IMR-90 (cell line): Measurements from ENCODE around the gene EBI3. TPM values are rescaled to one million over a fixed set of nuclear protein-coding genes. Genes with fewer than 3 reads are reported as not detected.

ENCODE experiments used
- ATAC-seq: fragments of 200-7000 bp; cut with Tn5 transposase; 2 replicates; pipeline ENCODE4 v1.9.1; 2020; ENCODE audit warnings: low read depth, mild to moderate bottlenecking, moderate library complexity
- BruUV-seq: library from RNA; stranded (reverse); fragments of 400-500 nt; replicated peaks from 2 replicates; lab custom pipeline; 2021; lab: Mats Ljungman, UMichigan
- CTCF ChIA-PET: fragments of 300-600 bp; formaldehyde crosslinking; extraction: SDS; loops from one replicate; lab custom pipeline; 2021; ENCODE audit warnings: antibody characterized with exemption; lab: Yijun Ruan, JAX
- POLR2A ChIA-PET: fragments of 300-600 bp; sonication (Branson Sonifier 250); formaldehyde crosslinking; loops from one replicate; lab custom pipeline; 2022; ENCODE audit warnings: antibody characterized with exemption; ENCODE audit not compliant: unreplicated experiment; lab: Charles Lee
- DNase-seq: peaks from one replicate; pipeline ENCODE4 v3.0.0; 2013
- H2AFZ ChIP-seq: replicated peaks from 2 replicates; pipeline ENCODE3; 2013; ENCODE audit warnings: low read length, mild to moderate bottlenecking; ENCODE audit not compliant: poor library complexity
- H2AK5ac ChIP-seq: 2 replicates; pipeline ENCODE4 v1.6.1; 2013; ENCODE audit warnings: low read depth, low read length, inconsistent platforms
- H2AK9ac ChIP-seq: replicated peaks from 2 replicates; pipeline ENCODE3; 2013; ENCODE audit warnings: mild to moderate bottlenecking, low read depth, low read length, moderate library complexity; ENCODE audit not compliant: poor library complexity
- H2BK120ac ChIP-seq: 2 replicates; pipeline ENCODE4 v1.6.1; 2013; ENCODE audit warnings: low read depth, low read length, inconsistent platforms
- H2BK15ac ChIP-seq: 3 replicates; pipeline ENCODE4 v1.6.1; 2013; ENCODE audit warnings: low read depth, low read length, inconsistent platforms
- H2BK20ac ChIP-seq: 2 replicates; pipeline ENCODE4 v1.6.1; 2013; ENCODE audit warnings: low read depth, mild to moderate bottlenecking, inconsistent platforms, low read length, moderate library complexity
- H2BK5ac ChIP-seq: 2 replicates; pipeline ENCODE4 v1.6.1; 2013; ENCODE audit warnings: mild to moderate bottlenecking, low read depth, low read length, inconsistent platforms; ENCODE audit not compliant: poor library complexity, severe bottlenecking
- H3K14ac ChIP-seq: replicated peaks from 2 replicates; pipeline ENCODE4 v1.6.1; 2013; ENCODE audit warnings: low read depth, low read length, inconsistent platforms
- H3K18ac ChIP-seq: 2 replicates; pipeline ENCODE4 v1.6.1; 2013; ENCODE audit warnings: low read depth, low read length, control low read depth
- H3K23ac ChIP-seq: 2 replicates; pipeline ENCODE4 v1.6.1; 2013; ENCODE audit warnings: low read depth, low read length, inconsistent platforms
- H3K27ac ChIP-seq: 2 replicates; pipeline ENCODE4 v1.5.1; 2013; ENCODE audit warnings: mild to moderate bottlenecking, control low read depth, low read length; ENCODE audit not compliant: insufficient read depth
- H3K27me3 ChIP-seq: 2 replicates; pipeline ENCODE4 v1.6.1; 2013; ENCODE audit warnings: low read length; ENCODE audit not compliant: control insufficient read depth, insufficient read depth
- H3K36me3 ChIP-seq: 2 replicates; pipeline ENCODE4 v1.6.1; 2013; ENCODE audit warnings: low read length, mixed read lengths; ENCODE audit not compliant: control insufficient read depth, insufficient read depth
- H3K4ac ChIP-seq: 2 replicates; pipeline ENCODE4 v1.6.1; 2013; ENCODE audit warnings: low read depth, low read length, inconsistent platforms
- H3K4me1 ChIP-seq: 2 replicates; pipeline ENCODE4 v1.6.1; 2013; ENCODE audit warnings: low read length, mixed read lengths; ENCODE audit not compliant: control insufficient read depth, insufficient read depth
- H3K4me2 ChIP-seq: 2 replicates; pipeline ENCODE4 v1.6.1; 2013; ENCODE audit warnings: low read depth, mild to moderate bottlenecking, control low read depth, low read length, moderate library complexity
- H3K4me3 ChIP-seq: 2 replicates; pipeline ENCODE4 v1.5.1; 2013; ENCODE audit warnings: low read depth, mild to moderate bottlenecking, control low read depth, low read length, moderate library complexity; ENCODE audit not compliant: insufficient read depth
- H3K56ac ChIP-seq: 2 replicates; pipeline ENCODE4 v1.6.1; 2013; ENCODE audit warnings: low read length, inconsistent platforms; ENCODE audit not compliant: insufficient read depth; ENCODE audit errors: extremely low read depth
- H3K79me1 ChIP-seq, 2 experiments: 2 replicates each; pipeline ENCODE4 v1.6.1; 2013; ENCODE audit warnings: low read length in 2 of 2, inconsistent platforms in 1 of 2, low read depth in 1 of 2
- H3K9ac ChIP-seq: 2 replicates; pipeline ENCODE4 v1.6.1; 2013; ENCODE audit warnings: low read depth, low read length, control low read depth
- H3K9me1 ChIP-seq: 2 replicates; pipeline ENCODE4 v1.6.1; 2013; ENCODE audit warnings: low read length, inconsistent platforms; ENCODE audit not compliant: insufficient read depth
- H3K9me3 ChIP-seq: 2 replicates; pipeline ENCODE4 v1.6.1; 2013; ENCODE audit warnings: low read length; ENCODE audit not compliant: control insufficient read depth, insufficient read depth
- H4K20me1 ChIP-seq: 2 replicates; pipeline ENCODE4 v1.6.1; 2013; ENCODE audit warnings: low read length, inconsistent platforms; ENCODE audit not compliant: insufficient read depth
- H4K5ac ChIP-seq: 2 replicates; pipeline ENCODE4 v1.6.1; 2013; ENCODE audit warnings: mild to moderate bottlenecking, low read depth, low read length, control low read depth
- H4K8ac ChIP-seq, 2 experiments: 2 replicates each; pipeline ENCODE4 v1.6.1; 2013; ENCODE audit warnings: low read depth in 2 of 2, low read length in 2 of 2, control low read depth in 1 of 2, inconsistent platforms in 1 of 2
- H4K91ac ChIP-seq: 2 replicates; pipeline ENCODE4 v1.6.1; 2013; ENCODE audit warnings: low read depth, low read length, inconsistent platforms; ENCODE audit not compliant: insufficient read depth
- BHLHE40 ChIP-seq: fragments of 150-350 bp; IDR thresholded peaks from 2 replicates; pipeline ENCODE4 v1.6.1; 2016; ENCODE audit warnings: mild to moderate bottlenecking, low read depth, low read length
- CEBPB ChIP-seq: IDR thresholded peaks from 2 replicates; pipeline ENCODE4 v1.6.1; 2012; ENCODE audit warnings: low read depth, low read length, improper control_type of control experiment
- CHD1 ChIP-seq: IDR thresholded peaks from 2 replicates; pipeline ENCODE4 v1.6.1; 2012; ENCODE audit warnings: low read depth, low read length, improper control_type of control experiment
- FOS ChIP-seq: fragments of 150-350 bp; IDR thresholded peaks from 2 replicates; pipeline ENCODE4 v1.6.1; 2016; ENCODE audit warnings: low read depth, low read length
- MAFK ChIP-seq: IDR thresholded peaks from 2 replicates; pipeline ENCODE4 v1.6.1; 2012; ENCODE audit warnings: low read depth, low read length, improper control_type of control experiment
- MAZ ChIP-seq: IDR thresholded peaks from 2 replicates; pipeline ENCODE4 v1.6.1; 2012; ENCODE audit warnings: low read depth, mild to moderate bottlenecking, low read length, improper control_type of control experiment, moderate library complexity, borderline replicate concordance
- MXI1 ChIP-seq: IDR thresholded peaks from 2 replicates; pipeline ENCODE4 v1.6.1; 2012; ENCODE audit warnings: low read depth, mild to moderate bottlenecking, low read length, moderate library complexity, borderline replicate concordance
- NFE2L2 ChIP-seq: fragments of 150-350 bp; IDR thresholded peaks from 2 replicates; pipeline ENCODE4 v1.6.1; 2016; ENCODE audit warnings: low read depth, mild to moderate bottlenecking, low read length
- POLR2A ChIP-seq: IDR thresholded peaks from 2 replicates; pipeline ENCODE4 v1.6.1; 2012; ENCODE audit warnings: mild to moderate bottlenecking, low read depth, low read length
- RAD21 ChIP-seq: IDR thresholded peaks from 2 replicates; pipeline ENCODE4 v1.6.1; 2012; ENCODE audit warnings: low read length, improper control_type of control experiment
- RCOR1 ChIP-seq: IDR thresholded peaks from 2 replicates; pipeline ENCODE4 v1.6.1; 2012; ENCODE audit warnings: mild to moderate bottlenecking, low read length, improper control_type of control experiment; ENCODE audit not compliant: insufficient replicate concordance
- RFX5 ChIP-seq: IDR thresholded peaks from 2 replicates; pipeline ENCODE4 v1.8.0; 2012; ENCODE audit warnings: low read depth, mild to moderate bottlenecking, low read length, moderate library complexity
- SMC3 ChIP-seq: fragments of 150-350 bp; IDR thresholded peaks from 2 replicates; pipeline ENCODE4 v1.6.1; 2016; ENCODE audit warnings: low read depth, mild to moderate bottlenecking, antibody characterized with exemption, low read length, moderate library complexity
- WGBS, 2 experiments: methylation state at CpG; one replicate each; pipeline versions ENCODE4 v1.1.5 to v1.1.7; 2013; ENCODE audit warnings: missing lambda C conversion rate in 2 of 2; ENCODE audit not compliant: insufficient read length in 1 of 2; ENCODE audit errors: extremely low coverage in 2 of 2; 5-methylcytosine and 5-hydroxymethylcytosine counted together
- dilution Hi-C: fragments of 300-500 bp; cut with HindIII; formaldehyde crosslinking; loops from one replicate; pipeline ENCODE4 v1.14.3; 2018; ENCODE audit warnings: low sequenced_read_pairs; ENCODE audit not compliant: unreplicated experiment
- in situ Hi-C: fragments of 300-500 bp; cut with MboI; formaldehyde crosslinking; loops from 3 replicates; pipeline ENCODE4 v1.14.3; 2019; ENCODE audit warnings: low sequenced_read_pairs, inconsistent platforms, mixed read lengths
- intact Hi-C: fragments of 100-400 bp; cut with micrococcal nuclease; formaldehyde crosslinking; loops from 2 replicates; pipeline ENCODE4 v1.10.0; 2022
- polyA plus RNA-seq, 3 experiments: library from polyadenylated mRNA; depleted of rRNA; stranded (reverse); fragments of >200 nt; gene quantifications; 2 replicates each; pipeline ENCODE4 v1.2.3, GENCODE V29; 2012; ENCODE audit warnings: low replicate concordance in 1 of 3
- total RNA-seq: library from RNA; depleted of rRNA; stranded (reverse); fragments of >200 nt; gene quantifications from 2 replicates; pipeline ENCODE4 v1.2.3, GENCODE V29; 2012
- TF ChIP-seq, protein P1 (sequence below): fragments of 150-350 bp; IDR thresholded peaks from 2 replicates; pipeline ENCODE4 v1.6.1; 2016; ENCODE audit warnings: low read depth, mild to moderate bottlenecking, low read length, moderate library complexity, borderline replicate concordance
- TF ChIP-seq, protein P2 (sequence below): conservative IDR thresholded peaks from 2 replicates; pipeline ENCODE4 v1.5.1; 2012; ENCODE audit warnings: mild to moderate bottlenecking, low read depth, low read length, improper control_type of control experiment
- TF ChIP-seq, protein P3 (sequence below): fragments of 150-350 bp; IDR thresholded peaks from 2 replicates; pipeline ENCODE4 v1.6.1; 2017; ENCODE audit warnings: mild to moderate bottlenecking, antibody characterized with exemption, low read length, low read depth

The EBI3 gene
- total and polyA plus RNA-seq, 2 of the 4 experiments (the other 2 are of a cell fraction): 0.36 to 2.7 TPM

DNA sequence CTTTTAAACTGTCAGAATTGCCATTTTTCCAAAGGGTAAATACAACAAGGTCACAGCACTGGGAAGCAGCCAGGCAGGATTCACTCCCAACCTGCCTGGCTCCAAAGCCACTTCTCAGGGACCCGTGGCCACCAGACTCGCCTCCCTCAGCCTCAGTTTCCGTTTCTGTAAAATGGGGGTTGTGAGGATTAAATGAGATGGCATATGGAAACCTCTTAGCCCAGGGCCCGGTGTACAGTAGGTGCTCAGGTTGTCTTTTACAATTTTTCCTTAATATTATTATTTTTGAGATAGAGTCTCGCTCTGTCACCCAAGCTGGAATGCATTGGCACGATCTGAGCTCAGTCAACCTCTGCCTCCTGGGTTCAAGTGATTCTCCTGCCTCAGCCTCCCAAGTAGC is 27.7 kb downstream of the EBI3 start:
- no peak for DNase-seq
- Histone ChIP-seq H4K20me1 (no peaks in the 10 kb centered on the region), H3K9ac (no peak overlapping the region), H3K4ac (no peak overlapping the region), H2BK15ac (no peak overlapping the region), H2BK5ac (no peak overlapping the region), H2AK9ac (no peak overlapping the region), H4K5ac (no peak overlapping the region), H4K91ac (no peak overlapping the region), H3K27me3 (no peaks in the 10 kb centered on the region), H2AFZ (no peak overlapping the region), H3K9me1 (no peaks in the 10 kb centered on the region), H3K4me2 (no peak overlapping the region), H3K23ac (no peak overlapping the region), H2BK120ac (no peak overlapping the region), H3K4me3 (no peak overlapping the region), H4K8ac (no peak overlapping the region), H3K18ac (no peak overlapping the region), H3K79me1 (no peaks in the 10 kb centered on the region), H3K56ac (no peak overlapping the region), H2AK5ac (no peak overlapping the region), H3K9me3 (peaks cover 8% of the 10 kb centered on the region; the same call in 1 of the 2 replicates), H2BK20ac (no peak overlapping the region), H3K36me3 (peaks cover 44% of the 10 kb centered on the region), H3K27ac (no peak overlapping the region), H3K14ac (no peak overlapping the region), H3K4me1 (no peaks in the 10 kb centered on the region)
- TF ChIP-seq BHLHE40 (no peak), RFX5 (no peak), CHD1 (no peak), RAD21 (no peak), RCOR1 (no peak), POLR2A (no peak), MXI1 (no peak), MAFK (no peak), SMC3 (no peak), FOS (no peak), NFE2L2 (no peak), MAZ (no peak), CEBPB (no peak)
- TF ChIP-seq, protein P1, sequence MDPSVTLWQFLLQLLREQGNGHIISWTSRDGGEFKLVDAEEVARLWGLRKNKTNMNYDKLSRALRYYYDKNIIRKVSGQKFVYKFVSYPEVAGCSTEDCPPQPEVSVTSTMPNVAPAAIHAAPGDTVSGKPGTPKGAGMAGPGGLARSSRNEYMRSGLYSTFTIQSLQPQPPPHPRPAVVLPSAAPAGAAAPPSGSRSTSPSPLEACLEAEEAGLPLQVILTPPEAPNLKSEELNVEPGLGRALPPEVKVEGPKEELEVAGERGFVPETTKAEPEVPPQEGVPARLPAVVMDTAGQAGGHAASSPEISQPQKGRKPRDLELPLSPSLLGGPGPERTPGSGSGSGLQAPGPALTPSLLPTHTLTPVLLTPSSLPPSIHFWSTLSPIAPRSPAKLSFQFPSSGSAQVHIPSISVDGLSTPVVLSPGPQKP: no peak
- TF ChIP-seq, protein P2, sequence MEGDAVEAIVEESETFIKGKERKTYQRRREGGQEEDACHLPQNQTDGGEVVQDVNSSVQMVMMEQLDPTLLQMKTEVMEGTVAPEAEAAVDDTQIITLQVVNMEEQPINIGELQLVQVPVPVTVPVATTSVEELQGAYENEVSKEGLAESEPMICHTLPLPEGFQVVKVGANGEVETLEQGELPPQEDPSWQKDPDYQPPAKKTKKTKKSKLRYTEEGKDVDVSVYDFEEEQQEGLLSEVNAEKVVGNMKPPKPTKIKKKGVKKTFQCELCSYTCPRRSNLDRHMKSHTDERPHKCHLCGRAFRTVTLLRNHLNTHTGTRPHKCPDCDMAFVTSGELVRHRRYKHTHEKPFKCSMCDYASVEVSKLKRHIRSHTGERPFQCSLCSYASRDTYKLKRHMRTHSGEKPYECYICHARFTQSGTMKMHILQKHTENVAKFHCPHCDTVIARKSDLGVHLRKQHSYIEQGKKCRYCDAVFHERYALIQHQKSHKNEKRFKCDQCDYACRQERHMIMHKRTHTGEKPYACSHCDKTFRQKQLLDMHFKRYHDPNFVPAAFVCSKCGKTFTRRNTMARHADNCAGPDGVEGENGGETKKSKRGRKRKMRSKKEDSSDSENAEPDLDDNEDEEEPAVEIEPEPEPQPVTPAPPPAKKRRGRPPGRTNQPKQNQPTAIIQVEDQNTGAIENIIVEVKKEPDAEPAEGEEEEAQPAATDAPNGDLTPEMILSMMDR: no peak
- TF ChIP-seq, protein P3, sequence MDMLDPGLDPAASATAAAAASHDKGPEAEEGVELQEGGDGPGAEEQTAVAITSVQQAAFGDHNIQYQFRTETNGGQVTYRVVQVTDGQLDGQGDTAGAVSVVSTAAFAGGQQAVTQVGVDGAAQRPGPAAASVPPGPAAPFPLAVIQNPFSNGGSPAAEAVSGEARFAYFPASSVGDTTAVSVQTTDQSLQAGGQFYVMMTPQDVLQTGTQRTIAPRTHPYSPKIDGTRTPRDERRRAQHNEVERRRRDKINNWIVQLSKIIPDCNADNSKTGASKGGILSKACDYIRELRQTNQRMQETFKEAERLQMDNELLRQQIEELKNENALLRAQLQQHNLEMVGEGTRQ: no peak
- POLR2A ChIA-PET: no interaction called here
- no peak for ATAC-seq
- intact Hi-C loops (no loop called here), dilution Hi-C loops (no loop called here), in situ Hi-C loops (no loop called here)
- CTCF ChIA-PET: interaction anchor here (1.1 to 1.9 kb wide), 2 partner anchors 8 to 10 kb away, joined by 3 to 4 read pairs; partner anchors contain the start of gene YJU2
- no TSS peak for BruUV-seq
- WGBS, 2 experiments: no CpG with 5 or more reads among the region's 6 CpGs
